HEK293 (cell line): ENCODE data around the gene EXD2.

Source experiments
- TSHZ1 ChIP-seq: fragments of 450-650 bp; formaldehyde crosslinking; IDR thresholded peaks from 2 replicates; pipeline ENCODE4 v1.5.1; 2016; ENCODE audit warnings: missing biosample characterization, missing genetic modification characterization, borderline replicate concordance
- ZFP37 ChIP-seq: fragments of 450-650 bp; formaldehyde crosslinking; IDR thresholded peaks from 2 replicates; pipeline ENCODE4 v1.5.1; 2016; ENCODE audit warnings: missing biosample characterization, missing genetic modification characterization
- ZNF23 ChIP-seq: fragments of 450-650 bp; formaldehyde crosslinking; IDR thresholded peaks from 2 replicates; pipeline ENCODE4 v1.5.1; 2016; ENCODE audit warnings: missing biosample characterization, missing genetic modification characterization, borderline replicate concordance
- ZNF311 ChIP-seq: fragments of 450-650 bp; formaldehyde crosslinking; IDR thresholded peaks from 2 replicates; pipeline ENCODE4 v1.5.1; 2017; ENCODE audit warnings: missing biosample characterization, missing genetic modification characterization, borderline replicate concordance
- ZNF350 ChIP-seq: fragments of 450-650 bp; formaldehyde crosslinking; IDR thresholded peaks from 2 replicates; pipeline ENCODE4 v1.5.0; 2017; ENCODE audit warnings: missing biosample characterization, mild to moderate bottlenecking, missing genetic modification characterization
- ZNF362 ChIP-seq: fragments of 450-650 bp; formaldehyde crosslinking; IDR thresholded peaks from 2 replicates; pipeline ENCODE4 v1.5.1; 2016; ENCODE audit warnings: missing biosample characterization, missing genetic modification characterization
- ZNF514 ChIP-seq: fragments of 450-650 bp; formaldehyde crosslinking; IDR thresholded peaks from 2 replicates; pipeline ENCODE4 v1.5.1; 2016; ENCODE audit warnings: missing biosample characterization, missing genetic modification characterization
- ZNF776 ChIP-seq: fragments of 450-650 bp; formaldehyde crosslinking; IDR thresholded peaks from 2 replicates; pipeline ENCODE4 v1.5.0; 2017; ENCODE audit warnings: missing biosample characterization, missing genetic modification characterization, borderline replicate concordance
- ZSCAN30 ChIP-seq: fragments of 450-650 bp; IDR thresholded peaks from 2 replicates; pipeline ENCODE4 v1.5.1; 2018; ENCODE audit warnings: missing biosample characterization, mild to moderate bottlenecking, missing genetic modification characterization, moderate library complexity
- TF ChIP-seq, protein P1 (sequence below): fragments of 450-650 bp; formaldehyde crosslinking; IDR thresholded peaks from 2 replicates; pipeline ENCODE4 v1.5.1; 2016; ENCODE audit warnings: missing biosample characterization, missing genetic modification characterization
- TF ChIP-seq, protein P2 (sequence below): sonication (generic); formaldehyde crosslinking; IDR thresholded peaks from 2 replicates; pipeline ENCODE4 v1.8.1; 2022; ENCODE audit warnings: mild to moderate bottlenecking, moderate library complexity, missing genetic modification reagents

DNA sequence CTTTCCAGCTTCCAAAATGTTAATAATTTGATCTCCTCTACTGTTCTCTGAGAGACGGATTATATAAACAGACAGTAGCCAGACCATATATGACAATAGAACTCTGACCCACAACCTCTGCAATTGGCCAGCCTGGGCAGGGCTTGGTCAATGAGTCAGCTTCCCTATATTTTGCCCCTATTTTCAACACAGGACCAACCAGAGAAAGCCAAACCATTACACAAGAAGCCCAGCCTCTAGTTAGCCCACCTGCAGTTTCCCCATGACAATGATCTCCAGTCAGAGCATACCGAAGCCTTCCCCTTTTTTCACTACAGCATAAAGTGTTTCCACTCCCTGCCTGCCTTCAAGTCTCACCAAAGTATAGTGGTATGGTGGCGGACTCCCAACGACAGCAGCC is 7.6 kb upstream of the EXD2 start:
- TF ChIP-seq ZNF362 (tag by site-specific recombination) (no peak), ZFP37 (no peak), ZNF311 (tag by site-specific recombination) (no peak), ZNF23 (tag by site-specific recombination) (no peak), ZNF514 (no peak), ZNF776 (tag by site-specific recombination) (no peak), ZSCAN30 (tag by site-specific recombination) (no peak), ZNF350 (tag by site-specific recombination) (no peak), TSHZ1 (no peak)
- TF ChIP-seq, protein P1, sequence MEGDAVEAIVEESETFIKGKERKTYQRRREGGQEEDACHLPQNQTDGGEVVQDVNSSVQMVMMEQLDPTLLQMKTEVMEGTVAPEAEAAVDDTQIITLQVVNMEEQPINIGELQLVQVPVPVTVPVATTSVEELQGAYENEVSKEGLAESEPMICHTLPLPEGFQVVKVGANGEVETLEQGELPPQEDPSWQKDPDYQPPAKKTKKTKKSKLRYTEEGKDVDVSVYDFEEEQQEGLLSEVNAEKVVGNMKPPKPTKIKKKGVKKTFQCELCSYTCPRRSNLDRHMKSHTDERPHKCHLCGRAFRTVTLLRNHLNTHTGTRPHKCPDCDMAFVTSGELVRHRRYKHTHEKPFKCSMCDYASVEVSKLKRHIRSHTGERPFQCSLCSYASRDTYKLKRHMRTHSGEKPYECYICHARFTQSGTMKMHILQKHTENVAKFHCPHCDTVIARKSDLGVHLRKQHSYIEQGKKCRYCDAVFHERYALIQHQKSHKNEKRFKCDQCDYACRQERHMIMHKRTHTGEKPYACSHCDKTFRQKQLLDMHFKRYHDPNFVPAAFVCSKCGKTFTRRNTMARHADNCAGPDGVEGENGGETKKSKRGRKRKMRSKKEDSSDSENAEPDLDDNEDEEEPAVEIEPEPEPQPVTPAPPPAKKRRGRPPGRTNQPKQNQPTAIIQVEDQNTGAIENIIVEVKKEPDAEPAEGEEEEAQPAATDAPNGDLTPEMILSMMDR = no peak
- TF ChIP-seq, protein P2, sequence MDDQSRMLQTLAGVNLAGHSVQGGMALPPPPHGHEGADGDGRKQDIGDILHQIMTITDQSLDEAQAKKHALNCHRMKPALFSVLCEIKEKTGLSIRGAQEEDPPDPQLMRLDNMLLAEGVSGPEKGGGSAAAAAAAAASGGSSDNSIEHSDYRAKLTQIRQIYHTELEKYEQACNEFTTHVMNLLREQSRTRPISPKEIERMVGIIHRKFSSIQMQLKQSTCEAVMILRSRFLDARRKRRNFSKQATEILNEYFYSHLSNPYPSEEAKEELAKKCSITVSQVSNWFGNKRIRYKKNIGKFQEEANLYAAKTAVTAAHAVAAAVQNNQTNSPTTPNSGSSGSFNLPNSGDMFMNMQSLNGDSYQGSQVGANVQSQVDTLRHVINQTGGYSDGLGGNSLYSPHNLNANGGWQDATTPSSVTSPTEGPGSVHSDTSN = no peak
